ENCODE results near the gene LILRB5.
A peak's percentile ranks its signal among the peaks of the same experiment; 100 is the strongest.
"Not testable (repeated sequence)": the region's sequence is repeated elsewhere in the genome, so short reads cannot be mapped to it uniquely, and the experiment has no call there.

Gene LILRB5

GRCh38 chr19:54242646-54243045 lies 14.4 kb downstream of the LILRB5 start, which contains the start of gene LILRA6:
Gene LILRA6 (minus strand): TSS chr19:54242790.
- DNase-seq (ENCODE audit: low read depth in 2 of 2) = not testable (repeated sequence)

- not testable (repeated sequence) for DNase-seq (ENCODE audit: low read depth in 2 of 2)
Observed at GRCh38 chr19:54242234-54242633, 14.8 kb downstream of the LILRB5 start.

- not testable (repeated sequence) for DNase-seq (ENCODE audit: low read depth in 2 of 2)
Observed at GRCh38 chr19:54240372-54241336, 16.4 kb downstream of the LILRB5 start.

- DNase-seq (ENCODE audit: low read depth in 2 of 2) = not testable (repeated sequence)
Observed at GRCh38 chr19:54239491-54240371, 17.3 kb downstream of the LILRB5 start.

GRCh38 chr19:54233941-54234340 lies 23.1 kb downstream of the LILRB5 start:
- DNase-seq (ENCODE audit: low read depth in 2 of 2) = no peak

GRCh38 chr19:54231077-54231931 lies 25.8 kb downstream of the LILRB5 start:
- DNase-seq (ENCODE audit: low read depth in 2 of 2) = peak; percentile 68 to 71

GRCh38 chr19:54230031-54230430 lies 27.0 kb downstream of the LILRB5 start:
- DNase-seq (ENCODE audit: low read depth in 2 of 2) = no peak

- DNase-seq (ENCODE audit: low read depth in 2 of 2) = no peak
Observed at GRCh38 chr19:54229146-54229545, 27.9 kb downstream of the LILRB5 start.

- DNase-seq (ENCODE audit: low read depth in 2 of 2) = not testable (repeated sequence)
Observed at GRCh38 chr19:54224619-54225018, 32.5 kb downstream of the LILRB5 start.

- not testable (repeated sequence) for DNase-seq (ENCODE audit: low read depth in 2 of 2)
Observed at GRCh38 chr19:54223937-54224281, 33.2 kb downstream of the LILRB5 start.

GRCh38 chr19:54223277-54223936 lies 33.7 kb downstream of the LILRB5 start:
- not testable (repeated sequence) for DNase-seq (ENCODE audit: low read depth in 2 of 2)

- not testable (repeated sequence) for DNase-seq (ENCODE audit: low read depth in 2 of 2)
Observed at GRCh38 chr19:54222474-54223276, 34.4 kb downstream of the LILRB5 start, which contains the start of gene LILRB3. Gene LILRB3 (minus strand): TSS chr19:54223007. CDS start chr19:54222976, 31 bp downstream.

GRCh38 chr19:54221947-54222346 lies 35.1 kb downstream of the LILRB5 start:
- not testable (repeated sequence) for DNase-seq (ENCODE audit: low read depth in 2 of 2)

GRCh38 chr19:54219702-54220101 lies 37.4 kb downstream of the LILRB5 start:
- not testable (repeated sequence) for DNase-seq (ENCODE audit: low read depth in 2 of 2)

GRCh38 chr19:54218960-54219661 lies 38.0 kb downstream of the LILRB5 start:
- no peak for DNase-seq (ENCODE audit: low read depth in 2 of 2)

- DNase-seq (ENCODE audit: low read depth in 2 of 2) = no peak
Observed at GRCh38 chr19:54218259-54218658, 38.8 kb downstream of the LILRB5 start.

- not testable (repeated sequence) for DNase-seq (ENCODE audit: low read depth in 2 of 2)
Observed at GRCh38 chr19:54217517-54218247, 39.4 kb downstream of the LILRB5 start.

- DNase-seq (ENCODE audit: low read depth in 2 of 2) = no peak
Observed at GRCh38 chr19:54216869-54217268, 40.2 kb downstream of the LILRB5 start.
